Activated T-cell treated with anti-CD3 and anti-CD28 coated beads, Interleukin-2, amount 50 U/mL, for 72 hours (primary cell): ENCODE data around the gene TIMP2. TPM values are rescaled to one million over a fixed set of nuclear protein-coding genes. Genes with fewer than 3 reads are reported as not detected.

Source experiments
- ATAC-seq, 2 donors: fragments of 150-1000 bp; cut with Tn5 transposase; replicated peaks in 1 of 2; 2 replicates each; pipeline ENCODE4 v1.10.0; 2021; ENCODE audit warnings: moderate library complexity in 2 of 2, mild to moderate bottlenecking in 1 of 2
- DNase-seq, 2 donors: peaks; one replicate each; pipeline ENCODE4 v3.0.0; 2021 to 2022; ENCODE audit warnings: mixed read lengths in 1 of 2
- H3K27ac Mint-ChIP-seq: one replicate; pipeline ENCODE4 v1.8.0; 2022; ENCODE audit warnings: mild to moderate bottlenecking, moderate library complexity, mixed read lengths
- H3K27me3 Mint-ChIP-seq: one replicate; pipeline ENCODE4 v1.8.0; 2022; ENCODE audit warnings: low read depth, mixed read lengths
- H3K36me3 Mint-ChIP-seq, 2 donors: one replicate each; pipeline ENCODE4 v1.8.0; 2022; ENCODE audit warnings: mixed read lengths in 2 of 2, mild to moderate bottlenecking in 1 of 2; ENCODE audit not compliant: insufficient read depth in 2 of 2
- H3K4me1 Mint-ChIP-seq: one replicate; pipeline ENCODE4 v1.8.0; 2022; ENCODE audit warnings: low read depth, mixed read lengths
- H3K4me3 Mint-ChIP-seq, 2 donors: one replicate each; pipeline ENCODE4 v1.8.0; 2022; ENCODE audit warnings: mild to moderate bottlenecking in 2 of 2, mixed read lengths in 2 of 2, moderate library complexity in 2 of 2
- H3K9me3 Mint-ChIP-seq, 2 donors: one replicate each; pipeline ENCODE4 v1.8.0; 2022; ENCODE audit warnings: mixed read lengths in 2 of 2
- total RNA-seq, 2 donors: library from RNA; stranded (reverse); gene quantifications; one replicate each; pipeline ENCODE4 v1.2.3, GENCODE V29; 2022

The TIMP2 gene
- total RNA-seq, 2 donors from 2014 or later = 2.6 to 4.1 TPM

DNA sequence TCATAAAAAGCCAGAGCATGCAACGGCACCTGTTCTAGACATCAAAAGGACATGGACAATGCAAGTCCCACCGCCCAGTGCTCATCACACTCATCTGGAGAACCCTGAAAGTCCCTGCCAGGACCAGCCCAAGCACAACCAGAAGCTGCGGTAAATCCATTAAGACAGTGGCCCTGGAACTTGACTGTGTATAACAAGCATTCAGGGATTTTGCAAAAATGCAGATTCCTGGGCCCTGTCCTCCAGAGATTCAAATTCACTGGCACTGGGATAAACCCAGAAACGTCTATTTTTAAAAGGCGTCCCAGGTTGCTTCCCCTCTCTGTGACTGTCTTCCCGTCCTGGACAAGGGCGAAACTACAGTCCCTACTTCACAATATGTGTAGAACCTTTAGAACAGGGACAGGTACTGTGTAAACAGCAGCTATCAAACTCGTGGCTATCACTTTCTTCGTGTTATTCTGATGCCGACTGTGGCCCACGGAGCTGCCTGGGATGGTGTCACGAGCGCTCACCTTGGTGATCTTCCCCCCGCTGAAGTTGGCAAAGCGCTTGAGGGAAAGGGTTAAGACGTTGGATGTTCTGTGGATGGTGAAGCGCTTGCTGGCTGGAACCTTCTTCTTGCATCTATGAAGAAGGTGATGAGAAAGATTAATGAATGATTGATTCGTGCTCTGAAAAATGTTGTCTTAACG lies 106.9 kb downstream of the TIMP2 start:
- no peak for DNase-seq
- Mint-ChIP-seq H3K9me3 (no peaks in the 10 kb centered on the region), H3K4me1 (peaks cover 57% of the 10 kb centered on the region), H3K36me3 (peaks cover 21 to 48% of the 10 kb centered on the region in 2 donors), H3K4me3 (peak overlapping the region; percentile 70 to 71), H3K27ac (peak overlapping the region; percentile 78), H3K27me3 (no peaks in the 10 kb centered on the region)
- ATAC-seq = no peak

DNA sequence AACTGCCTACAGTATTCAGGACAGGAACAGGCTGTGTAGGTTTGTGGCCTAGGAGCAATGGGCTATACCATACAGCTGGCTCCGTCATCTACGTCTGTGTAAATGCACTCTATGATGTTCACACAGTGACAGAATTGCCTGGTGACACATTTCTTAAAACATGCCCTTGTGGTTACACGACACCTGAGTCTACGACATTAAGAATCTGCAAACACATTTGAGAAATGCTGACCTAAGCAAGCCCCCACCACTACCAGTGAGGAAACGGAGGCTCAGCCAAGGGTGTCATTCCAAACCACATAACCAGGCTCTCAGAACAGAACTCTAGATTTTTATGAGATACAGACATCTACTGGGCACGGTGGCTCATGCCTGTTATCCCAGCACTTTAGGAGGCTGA lies 108.1 kb downstream of the TIMP2 start:
- Mint-ChIP-seq H3K4me1 (peaks cover 56% of the 10 kb centered on the region), H3K27ac (peak overlapping the region; percentile 61), H3K4me3 (peak overlapping the region; percentile 53 to 68), H3K9me3 (no peaks in the 10 kb centered on the region), H3K27me3 (no peaks in the 10 kb centered on the region), H3K36me3 (peaks cover 17 to 47% of the 10 kb centered on the region in 2 donors)
- ATAC-seq = peak; percentile 96 to 98
- peak; percentile 79 to 83 for DNase-seq

DNA sequence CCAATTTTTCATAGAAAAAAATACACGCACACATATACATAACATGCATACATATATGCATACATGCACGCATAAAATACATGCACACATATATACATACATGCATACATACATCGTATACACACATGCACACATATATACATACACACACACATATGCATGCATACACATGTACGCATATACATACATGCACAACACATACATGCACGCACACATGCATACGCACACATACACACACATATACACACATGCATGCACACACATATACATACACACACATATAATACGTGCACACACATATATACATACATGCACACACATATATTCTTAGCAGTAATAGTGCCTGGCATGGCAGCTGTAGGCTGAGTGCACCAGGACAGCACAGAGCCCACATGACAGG lies 109.5 kb downstream of the TIMP2 start:
- Mint-ChIP-seq H3K4me1 (peaks cover 49% of the 10 kb centered on the region), H3K4me3 (no peak overlapping the region), H3K36me3 (peaks cover 20 to 45% of the 10 kb centered on the region in 2 donors), H3K27ac (no peak overlapping the region), H3K27me3 (no peaks in the 10 kb centered on the region), H3K9me3 (no peaks in the 10 kb centered on the region)
- ATAC-seq = no peak
- DNase-seq = no peak

DNA sequence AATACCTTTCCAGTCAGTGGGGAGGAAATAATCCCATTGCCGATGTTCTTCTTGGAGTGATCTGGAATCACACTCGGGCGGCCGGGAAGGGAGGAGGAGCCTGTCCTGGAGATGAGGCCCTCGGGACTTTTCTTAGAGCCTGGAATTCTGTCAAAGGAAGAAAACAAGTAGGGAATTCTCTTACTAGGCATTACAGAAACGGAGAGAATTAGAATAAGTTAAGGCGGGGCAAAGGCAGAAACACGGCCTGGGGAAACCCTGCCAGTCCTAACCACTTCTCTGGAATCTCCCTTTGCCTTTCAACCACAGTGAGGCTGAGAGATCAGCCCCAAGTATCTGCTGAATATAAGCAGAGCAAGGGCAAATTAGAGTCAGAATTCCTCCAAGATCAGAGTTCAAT lies 112.3 kb downstream of the TIMP2 start:
- no peaks in the 10 kb centered on the region for H3K9me3 Mint-ChIP-seq

GRCh38 chr17:78808163-78808562 lies 117.0 kb downstream of the TIMP2 start:
- no peaks in the 10 kb centered on the region for H3K9me3 Mint-ChIP-seq
- H3K4me3 Mint-ChIP-seq = no peak overlapping the region
- peak overlapping the region; percentile 20 for H3K27ac Mint-ChIP-seq
- peaks cover 49% of the 10 kb centered on the region for H3K4me1 Mint-ChIP-seq
- DNase-seq (no peak), ATAC-seq (no peak)
- H3K27me3 Mint-ChIP-seq = no peaks in the 10 kb centered on the region
- H3K36me3 Mint-ChIP-seq = peaks cover 14 to 43% of the 10 kb centered on the region in 2 donors

More for the DNA sequence above, 112.3 kb downstream of the TIMP2 start:
- Mint-ChIP-seq H3K27ac (peak overlapping the region; percentile 67), H3K27me3 (no peaks in the 10 kb centered on the region), H3K36me3 (peaks cover 11 to 36% of the 10 kb centered on the region in 2 donors), H3K4me3 (peak overlapping the region in 1 of 2 donors; percentile 39), H3K4me1 (peaks cover 34% of the 10 kb centered on the region)
- ATAC-seq (no peak), DNase-seq (no peak)

GRCh38 chr17:78806451-78806850 lies 118.7 kb downstream of the TIMP2 start:
- H3K4me3 Mint-ChIP-seq = peak overlapping the region in 1 of 2 donors; percentile 85
- no peaks in the 10 kb centered on the region for H3K9me3 Mint-ChIP-seq
- H3K27ac Mint-ChIP-seq = peak overlapping the region; percentile 91
- no peaks in the 10 kb centered on the region for H3K27me3 Mint-ChIP-seq
- peaks cover 48% of the 10 kb centered on the region for H3K4me1 Mint-ChIP-seq
- ATAC-seq (peak; percentile 32 to 45), DNase-seq (peak in 1 of 2 donors; percentile 72)
- peaks cover 14 to 41% of the 10 kb centered on the region in 2 donors for H3K36me3 Mint-ChIP-seq

DNA sequence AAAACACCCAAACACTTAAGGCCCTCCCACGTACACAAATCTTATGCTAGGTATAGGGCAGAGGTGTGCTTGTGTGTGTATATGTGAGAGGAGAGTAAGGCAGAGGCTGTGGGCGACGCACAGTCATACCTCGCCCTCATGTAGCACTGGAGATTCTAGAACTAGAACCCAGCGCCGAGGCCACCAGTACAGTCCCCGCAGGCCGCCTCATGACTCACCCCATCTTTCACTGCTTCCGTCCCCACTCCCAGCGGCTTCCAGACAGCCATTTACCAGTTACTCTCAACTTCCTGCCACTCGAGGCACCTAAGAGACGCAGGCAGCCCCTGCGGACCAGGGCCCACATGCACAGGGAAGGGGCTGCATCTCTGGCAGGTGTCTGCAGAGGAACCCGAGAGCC lies 119.9 kb downstream of the TIMP2 start:
- Mint-ChIP-seq H3K36me3 (peaks cover 12 to 40% of the 10 kb centered on the region in 2 donors), H3K27ac (peak overlapping the region; percentile 91), H3K27me3 (no peaks in the 10 kb centered on the region), H3K4me3 (peak overlapping the region in 1 of 2 donors; percentile 85), H3K9me3 (no peaks in the 10 kb centered on the region), H3K4me1 (peaks cover 47% of the 10 kb centered on the region)
- ATAC-seq = peak; percentile 95 to 96
- peak; percentile 67 to 89 for DNase-seq

DNA sequence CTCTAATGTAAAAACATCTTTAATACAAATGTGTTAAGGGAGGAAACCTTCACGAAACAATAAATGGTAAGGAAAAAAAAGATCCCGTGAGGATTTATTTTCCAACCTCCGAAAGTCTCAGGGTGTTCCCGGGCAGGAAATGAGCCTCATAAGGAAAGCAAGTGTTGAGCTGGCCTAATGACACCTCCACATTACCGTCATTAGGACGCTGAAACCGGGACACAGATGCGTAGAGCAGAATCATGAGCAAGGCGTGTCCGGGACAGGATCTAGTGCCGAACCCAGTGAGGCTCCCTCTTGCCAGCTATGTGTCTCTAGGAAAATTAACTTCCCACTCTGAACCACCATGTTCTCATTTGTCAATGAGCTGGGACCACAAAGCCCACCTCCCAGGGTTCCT lies 120.4 kb downstream of the TIMP2 start:
- Mint-ChIP-seq H3K9me3 (no peaks in the 10 kb centered on the region), H3K36me3 (peaks cover 12 to 41% of the 10 kb centered on the region in 2 donors), H3K4me1 (peaks cover 51% of the 10 kb centered on the region), H3K4me3 (peak overlapping the region; percentile 15 to 85), H3K27ac (peak overlapping the region; percentile 91), H3K27me3 (no peaks in the 10 kb centered on the region)
- DNase-seq (peak in 1 of 2 donors; percentile 58), ATAC-seq (peak; percentile 38 to 69)

DNA sequence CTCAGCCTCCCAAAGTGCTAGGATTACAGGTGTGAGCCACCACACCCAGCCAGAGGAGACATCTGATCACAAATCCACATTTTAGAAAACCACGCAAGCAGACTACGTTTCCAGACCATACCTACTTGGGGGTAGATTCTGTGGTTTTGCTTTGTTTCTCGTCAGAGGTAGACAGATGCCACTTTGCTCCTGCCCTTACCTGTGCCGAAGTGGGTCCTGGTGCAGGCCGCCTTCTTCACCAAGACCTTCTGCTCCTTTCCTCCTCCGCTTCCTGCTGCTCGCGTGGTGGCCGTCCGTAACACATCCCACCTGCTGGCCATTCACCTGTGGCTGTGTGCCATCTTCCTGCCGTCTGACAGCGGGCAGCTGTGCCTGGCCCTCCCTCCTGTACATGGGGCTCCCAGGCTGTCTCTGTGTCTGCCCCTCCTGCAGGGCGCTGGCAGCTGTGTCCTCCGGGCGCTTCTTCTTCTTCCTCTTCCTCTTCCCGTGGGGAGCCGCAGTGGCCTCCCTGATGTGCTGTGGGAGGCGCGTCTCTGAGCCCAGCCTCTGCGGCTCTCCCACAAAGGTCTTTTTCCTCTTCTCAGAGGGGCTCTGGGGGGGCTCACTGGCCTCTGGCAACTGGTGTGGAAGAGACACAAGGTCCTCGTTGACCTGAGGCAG lies 121.9 kb downstream of the TIMP2 start:
- no peak for DNase-seq
- no peak for ATAC-seq
- H3K9me3 Mint-ChIP-seq = no peaks in the 10 kb centered on the region
- H3K4me1 Mint-ChIP-seq = peaks cover 65% of the 10 kb centered on the region
- no peaks in the 10 kb centered on the region for H3K27me3 Mint-ChIP-seq
- H3K27ac Mint-ChIP-seq = peak overlapping the region; percentile 93
- peaks cover 15 to 49% of the 10 kb centered on the region in 2 donors for H3K36me3 Mint-ChIP-seq
- H3K4me3 Mint-ChIP-seq = peak overlapping the region; percentile 34 to 75

Other genes starting within 250 kb of the TIMP2 start
- gene CYTH1, start 143.1 kb downstream of the TIMP2 start, total RNA-seq = 100 to 1,000 TPM; 163 to 204 TPM
- 100 to 1,000 TPM; 113 to 124 TPM for gene USP36, start 84.6 kb downstream of the TIMP2 start, total RNA-seq
- under 1 TPM; 0.12 to 0.19 TPM for gene CEP295NL, start 22.2 kb downstream of the TIMP2 start, total RNA-seq
- gene LGALS3BP, start 54.5 kb upstream of the TIMP2 start, total RNA-seq = 10 to 100 TPM; 23.1 to 28.2 TPM
- gene CANT1, start 84.4 kb upstream of the TIMP2 start, total RNA-seq = 10 to 100 TPM; 52.9 to 58.1 TPM
- under 1 TPM; 0.31 to 0.88 TPM for gene C1QTNF1, start 98.8 kb upstream of the TIMP2 start, total RNA-seq
- gene ENGASE, start 149.4 kb upstream of the TIMP2 start, total RNA-seq = 10 to 100 TPM; 51.4 to 53.0 TPM